ENCODE measurements around the gene PABPN1L.

Gene PABPN1L

GRCh38 chr16:88856122-88856827 is 10.2 kb downstream of the PABPN1L start:
- TF ChIP-seq CTCF (IDR thresholded peaks at IDR 0.05; ENCODE audit: borderline replicate concordance, control extremely low read depth, extremely low read depth, insufficient read depth, missing control alignments), result no peak
- DNase-seq (ENCODE audit: low spot score), result no peak
- in situ Hi-C loops (cut with MboI; ENCODE audit: low sequenced_read_pairs, unreplicated experiment), result no loop called here

- no peak for DNase-seq (ENCODE audit: low spot score)
- no peak for TF ChIP-seq CTCF (IDR thresholded peaks at IDR 0.05; ENCODE audit: borderline replicate concordance, control extremely low read depth, extremely low read depth, insufficient read depth, missing control alignments)
- in situ Hi-C loops (cut with MboI; ENCODE audit: low sequenced_read_pairs, unreplicated experiment), result no loop called here
Observed at GRCh38 chr16:88855736-88856121, 10.7 kb downstream of the PABPN1L start.

- TF ChIP-seq CTCF (IDR thresholded peaks at IDR 0.05; ENCODE audit: borderline replicate concordance, control extremely low read depth, extremely low read depth, insufficient read depth, missing control alignments), result no peak
- no peak for DNase-seq (ENCODE audit: low spot score)
- in situ Hi-C loops (cut with MboI; ENCODE audit: low sequenced_read_pairs, unreplicated experiment), result no loop called here
Observed at GRCh38 chr16:88855176-88855575, 11.3 kb downstream of the PABPN1L start.

- DNase-seq (ENCODE audit: low spot score), result peak; percentile 81
- in situ Hi-C loops (cut with MboI; ENCODE audit: low sequenced_read_pairs, unreplicated experiment), result no loop called here
Observed at GRCh38 chr16:88854306-88855111, 12.0 kb downstream of the PABPN1L start.

GRCh38 chr16:88853325-88853941 is 13.0 kb downstream of the PABPN1L start:
- in situ Hi-C loops (cut with MboI; ENCODE audit: low sequenced_read_pairs, unreplicated experiment), result no loop called here
- TF ChIP-seq CTCF (IDR thresholded peaks at IDR 0.05; ENCODE audit: borderline replicate concordance, control extremely low read depth, extremely low read depth, insufficient read depth, missing control alignments), result no peak
- DNase-seq (ENCODE audit: low spot score), result no peak

More at GRCh38 chr16:88854306-88855111, 12.0 kb downstream of the PABPN1L start:
- TF ChIP-seq CTCF (IDR thresholded peaks at IDR 0.05; ENCODE audit: borderline replicate concordance, control extremely low read depth, extremely low read depth, insufficient read depth, missing control alignments), result no peak

- in situ Hi-C loops (cut with MboI; ENCODE audit: low sequenced_read_pairs, unreplicated experiment), result no loop called here
- no peak for TF ChIP-seq CTCF (IDR thresholded peaks at IDR 0.05; ENCODE audit: borderline replicate concordance, control extremely low read depth, extremely low read depth, insufficient read depth, missing control alignments)
- no peak for DNase-seq (ENCODE audit: low spot score)
Observed at GRCh38 chr16:88851616-88852015, 14.8 kb downstream of the PABPN1L start.
